ENCODE data around the gene MSRB3. TPM values are rescaled to one million over a fixed set of nuclear protein-coding genes. Genes with fewer than 3 reads are reported as not detected.

The MSRB3 gene
- total RNA-seq, 1 experiment from 2014 or later: 1.1 TPM

DNA sequence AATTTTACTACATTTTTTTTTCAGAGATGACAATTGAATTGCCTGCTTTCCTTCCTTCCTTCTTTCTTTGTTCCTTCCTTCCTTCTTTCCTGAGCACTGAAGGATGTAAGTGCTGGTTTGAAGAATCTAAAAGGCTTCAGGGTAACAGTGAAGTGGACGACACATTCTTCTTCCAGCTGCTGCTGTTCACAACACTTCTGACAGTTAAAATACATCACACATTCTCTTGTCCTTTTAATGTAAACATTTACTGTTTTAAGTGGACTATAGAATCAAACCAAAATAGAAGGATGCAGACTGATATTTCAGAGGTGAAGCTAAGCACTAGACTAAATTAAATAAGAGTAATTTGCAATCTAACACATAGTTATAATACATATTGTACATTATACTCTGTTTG, 151.5 kb downstream of the MSRB3 start:
- Histone ChIP-seq H3K23ac (ENCODE audit: insufficient read length, low read depth, low read length) (no peak overlapping the region), H3K18ac (ENCODE audit: insufficient read length, low read depth, low read length) (no peak overlapping the region), H3K27me3 (ENCODE audit: insufficient read depth, low read length) (no peaks in the 10 kb centered on the region), H2BK20ac (ENCODE audit: low read depth, low read length, poor library complexity, severe bottlenecking) (no peak overlapping the region), H3K9me3 (ENCODE audit: control insufficient read depth, low read depth, low read length) (no peaks in the 10 kb centered on the region), H3T11ph (ENCODE audit: low read length) (no peak overlapping the region), H3K27ac (ENCODE audit: insufficient read length, low read depth, low read length) (no peak overlapping the region), H2BK15ac (ENCODE audit: low read depth, low read length) (no peak overlapping the region), H3K56ac (ENCODE audit: insufficient read length, low read depth, low read length) (no peak overlapping the region), H4K91ac (ENCODE audit: insufficient read length, low read depth, low read length) (no peak overlapping the region), H3K4me1 (ENCODE audit: insufficient read depth, low read length) (no peaks in the 10 kb centered on the region; the same call in 1 of the 2 replicates), H2BK120ac (ENCODE audit: low read depth, low read length, poor library complexity, severe bottlenecking) (no peak overlapping the region), H3K4ac (ENCODE audit: low read depth, low read length) (no peak overlapping the region), H2AFZ (ENCODE audit: low read length) (no peak overlapping the region), H4K5ac (ENCODE audit: insufficient read length, low read depth, low read length) (no peak overlapping the region), H4K20me1 (ENCODE audit: control insufficient read depth, insufficient read depth, insufficient read length) (no peaks in the 10 kb centered on the region), H2BK5ac (ENCODE audit: insufficient read length, low read length) (no peak overlapping the region), H3K79me2 (ENCODE audit: insufficient read depth, low read length) (no peaks in the 10 kb centered on the region), H3K23me2 (ENCODE audit: insufficient read length, low read depth, low read length, poor library complexity, severe bottlenecking) (no peaks in the 10 kb centered on the region), H4K8ac (replicated peaks; ENCODE audit: insufficient read length, low read depth, low read length) (no peak overlapping the region), H2AK5ac (ENCODE audit: insufficient read length, low read length) (no peak overlapping the region), H3K14ac (ENCODE audit: insufficient read depth, low read length) (no peak overlapping the region), H2BK12ac (ENCODE audit: insufficient read length, low read depth, low read length) (no peak overlapping the region), H3K79me1 (ENCODE audit: insufficient read depth, low read depth, low read length, poor library complexity, severe bottlenecking) (no peaks in the 10 kb centered on the region), H3K9ac (ENCODE audit: extremely low read depth, insufficient read length, low read length) (no peak overlapping the region), H3K4me2 (ENCODE audit: insufficient read depth, insufficient read length, low read length) (no peak overlapping the region)
- TF ChIP-seq, protein P1, sequence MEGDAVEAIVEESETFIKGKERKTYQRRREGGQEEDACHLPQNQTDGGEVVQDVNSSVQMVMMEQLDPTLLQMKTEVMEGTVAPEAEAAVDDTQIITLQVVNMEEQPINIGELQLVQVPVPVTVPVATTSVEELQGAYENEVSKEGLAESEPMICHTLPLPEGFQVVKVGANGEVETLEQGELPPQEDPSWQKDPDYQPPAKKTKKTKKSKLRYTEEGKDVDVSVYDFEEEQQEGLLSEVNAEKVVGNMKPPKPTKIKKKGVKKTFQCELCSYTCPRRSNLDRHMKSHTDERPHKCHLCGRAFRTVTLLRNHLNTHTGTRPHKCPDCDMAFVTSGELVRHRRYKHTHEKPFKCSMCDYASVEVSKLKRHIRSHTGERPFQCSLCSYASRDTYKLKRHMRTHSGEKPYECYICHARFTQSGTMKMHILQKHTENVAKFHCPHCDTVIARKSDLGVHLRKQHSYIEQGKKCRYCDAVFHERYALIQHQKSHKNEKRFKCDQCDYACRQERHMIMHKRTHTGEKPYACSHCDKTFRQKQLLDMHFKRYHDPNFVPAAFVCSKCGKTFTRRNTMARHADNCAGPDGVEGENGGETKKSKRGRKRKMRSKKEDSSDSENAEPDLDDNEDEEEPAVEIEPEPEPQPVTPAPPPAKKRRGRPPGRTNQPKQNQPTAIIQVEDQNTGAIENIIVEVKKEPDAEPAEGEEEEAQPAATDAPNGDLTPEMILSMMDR (conservative IDR thresholded peaks at IDR 0.05): no peak
- peaks cover 21 to 23% of the 10 kb centered on the region in 2 experiments for H3K4me1 Mint-ChIP-seq
- H3K27ac Mint-ChIP-seq: no peak overlapping the region
- H3K36me3 Mint-ChIP-seq (ENCODE audit: insufficient read depth in 1 of 3, low read depth in 3 of 3): no peaks in the 10 kb centered on the region
- H3K4me3 Mint-ChIP-seq: no peak overlapping the region
- no peaks in the 10 kb centered on the region for H3K27me3 Mint-ChIP-seq (ENCODE audit: low read depth)
- DNase-seq: no peak
- no CpG with 5 or more reads among the region's 1 CpG for WGBS (ENCODE audit: extremely low coverage, insufficient read length, low lambda C conversion rate)
- H3K9me3 Mint-ChIP-seq: peaks cover 0 to 5% of the 10 kb centered on the region in 2 experiments; a peak in 2 of 5 replicates
